Muscle of leg (tissue), 11 donors: ENCODE data around the gene UPK1B. TPM values are rescaled to one million over a fixed set of nuclear protein-coding genes. Genes with fewer than 3 reads are reported as not detected.

ENCODE experiments used
- DNase-seq: peaks from one replicate; pipeline ENCODE4 v3.0.0; 2013
- H3K27ac ChIP-seq: one replicate; pipeline ENCODE4 v1.5.1; 2013; ENCODE audit warnings: mild to moderate bottlenecking, low read length, control low read depth
- H3K27me3 ChIP-seq: one replicate; pipeline ENCODE4 v1.6.1; 2013; ENCODE audit warnings: low read length; ENCODE audit not compliant: control insufficient read depth, insufficient read depth
- H3K36me3 ChIP-seq: one replicate; pipeline ENCODE4 v1.6.1; 2013; ENCODE audit warnings: low read length; ENCODE audit not compliant: control insufficient read depth, insufficient read depth
- H3K4me1 ChIP-seq: one replicate; pipeline ENCODE4 v1.6.1; 2013; ENCODE audit warnings: low read length; ENCODE audit not compliant: control insufficient read depth, insufficient read depth
- H3K4me3 ChIP-seq: one replicate; pipeline ENCODE4 v1.5.1; 2013; ENCODE audit warnings: low read length, control low read depth
- H3K9me3 ChIP-seq: replicated peaks from 2 replicates; pipeline ENCODE4 v1.6.1; 2013; ENCODE audit warnings: low read depth, low read length; ENCODE audit not compliant: control insufficient read depth
- WGBS: methylation state at CpG from one replicate; pipeline ENCODE4 v1.1.5; 2013; ENCODE audit warnings: missing lambda C conversion rate; ENCODE audit not compliant: insufficient coverage; 5-methylcytosine and 5-hydroxymethylcytosine counted together
- polyA plus RNA-seq, 8 donors: library from polyadenylated mRNA; unstranded; fragments of 120-200 nt; gene quantifications; one replicate each; pipeline versions ENCODE4 v1.2.1 to v1.2.3, GENCODE V29; 2013; ENCODE audit warnings: inconsistent platforms in 1 of 8, low replicate concordance in 1 of 8; ENCODE audit not compliant: insufficient read length in 8 of 8, insufficient read depth in 1 of 8
- total RNA-seq: library from RNA; stranded (reverse); fragments of 120-200 nt; gene quantifications from one replicate; pipeline ENCODE4 v1.2.4, GENCODE V29; 2013

Gene UPK1B
- total and polyA plus RNA-seq, 9 donors: 0.08 to 8.1 (median 0.20) TPM; not detected in 3

- no peak overlapping the region for H3K27ac ChIP-seq
These were observed 72.4 kb downstream of the UPK1B start for GRCh38 chr3:119245778-119246177.

More at GRCh38 chr3:119245778-119246177, 72.4 kb downstream of the UPK1B start:
- Histone ChIP-seq H3K27me3 (no peaks in the 10 kb centered on the region), H3K4me1 (peaks cover 21% of the 10 kb centered on the region), H3K9me3 (no peaks in the 10 kb centered on the region), H3K36me3 (no peaks in the 10 kb centered on the region), H3K4me3 (no peak overlapping the region)
- WGBS: 43% methylated on average over 1 of the region's 2 CpGs
- peak; percentile 57 for DNase-seq

Other genes with a start within 250 kb of the UPK1B start
- 1.8 TPM for gene IGSF11, start 138.8 kb upstream of the UPK1B start, total RNA-seq
- 1 to 10 TPM in 7 of 8 donors, under 1 TPM in 1; 0.82 to 3.8 (median 2.3) TPM for gene IGSF11, start 138.8 kb upstream of the UPK1B start, polyA plus RNA-seq
- gene TEX55, start 27.4 kb upstream of the UPK1B start, total RNA-seq: not detected
- gene TEX55, start 27.4 kb upstream of the UPK1B start, polyA plus RNA-seq: not detected
- 11.7 TPM for gene B4GALT4, start 67.3 kb downstream of the UPK1B start, total RNA-seq
- gene B4GALT4, start 67.3 kb downstream of the UPK1B start, polyA plus RNA-seq: 10 to 100 TPM in 7 of 8 donors, 1 to 10 TPM in 1; 9.9 to 16.7 (median 11.8) TPM
- 10.5 TPM for gene ARHGAP31, start 120.8 kb downstream of the UPK1B start, total RNA-seq
- gene ARHGAP31, start 120.8 kb downstream of the UPK1B start, polyA plus RNA-seq: 10 to 100 TPM in 6 of 8 donors, 1 to 10 TPM in 2; 7.7 to 18.4 (median 12.0) TPM